ENCODE measurements around the gene EWSR1.

Gene EWSR1

GRCh38 chr22:29309332-29310064 is 41.4 kb downstream of the EWSR1 start:
- peaks cover 16% of the 10 kb centered on the region for H3K4me1 ChIP-seq (ENCODE audit: control insufficient read depth, low read length)
- H3K4me2 ChIP-seq (ENCODE audit: low read length) = no peak overlapping the region
- H3K9me2 ChIP-seq (replicated peaks; ENCODE audit: control insufficient read depth, low read length) = no peaks in the 10 kb centered on the region
- no peaks in the 10 kb centered on the region for H3K9me3 ChIP-seq (ENCODE audit: control insufficient read depth, insufficient read depth, low read length)
- TF ChIP-seq CTCF (IDR thresholded peaks at IDR 0.05; ENCODE audit: low read depth, low read length, poor library complexity, severe bottlenecking) (no peak), EZH2phosphoT487 (IDR thresholded peaks at IDR 0.05; ENCODE audit: borderline replicate concordance, low read length) (no peak)
- H4K20me1 ChIP-seq (ENCODE audit: control insufficient read depth, insufficient read depth, low read depth, low read length) = peaks cover 3% of the 10 kb centered on the region; the same call in 1 of the 2 replicates
- H3K4me3 ChIP-seq (ENCODE audit: low read length) = no peak overlapping the region
- H3K27ac ChIP-seq (ENCODE audit: low read depth, low read length) = no peak overlapping the region
- H3K27me3 ChIP-seq (ENCODE audit: control insufficient read depth, low read length) = peaks cover 15% of the 10 kb centered on the region
- H3K79me2 ChIP-seq (ENCODE audit: control insufficient read depth, low read length) = no peaks in the 10 kb centered on the region
- no peaks in the 10 kb centered on the region for H3K36me3 ChIP-seq (ENCODE audit: control insufficient read depth, low read length)
- 0 out of 2 replicates have a peak, but pooled peaks cover 4% of the 10 kb centered on the region for H3F3A ChIP-seq (ENCODE audit: control insufficient read depth, insufficient read depth)

- no peaks in the 10 kb centered on the region for H3K9me3 ChIP-seq (ENCODE audit: control insufficient read depth, insufficient read depth, low read length)
- TF ChIP-seq EZH2phosphoT487 (IDR thresholded peaks at IDR 0.05; ENCODE audit: borderline replicate concordance, low read length) (no peak), CTCF (IDR thresholded peaks at IDR 0.05; ENCODE audit: low read depth, low read length, poor library complexity, severe bottlenecking) (no peak)
- H3F3A ChIP-seq (ENCODE audit: control insufficient read depth, insufficient read depth) = 0 out of 2 replicates have a peak, but pooled peaks cover 4% of the 10 kb centered on the region
- H3K4me2 ChIP-seq (ENCODE audit: low read length) = no peak overlapping the region
- no peaks in the 10 kb centered on the region for H3K36me3 ChIP-seq (ENCODE audit: control insufficient read depth, low read length)
- H3K27ac ChIP-seq (ENCODE audit: low read depth, low read length) = no peak overlapping the region
- no peaks in the 10 kb centered on the region for H3K79me2 ChIP-seq (ENCODE audit: control insufficient read depth, low read length)
- peaks cover 3% of the 10 kb centered on the region; the same call in 1 of the 2 replicates for H4K20me1 ChIP-seq (ENCODE audit: control insufficient read depth, insufficient read depth, low read depth, low read length)
- H3K4me3 ChIP-seq (ENCODE audit: low read length) = no peak overlapping the region
- H3K4me1 ChIP-seq (ENCODE audit: control insufficient read depth, low read length) = peaks cover 16% of the 10 kb centered on the region
- no peaks in the 10 kb centered on the region for H3K9me2 ChIP-seq (replicated peaks; ENCODE audit: control insufficient read depth, low read length)
- H3K27me3 ChIP-seq (ENCODE audit: control insufficient read depth, low read length) = peaks cover 19% of the 10 kb centered on the region
These were observed 42.2 kb downstream of the EWSR1 start for GRCh38 chr22:29310065-29310862.

GRCh38 chr22:29310863-29311339 is 42.8 kb downstream of the EWSR1 start:
- H3K27me3 ChIP-seq (ENCODE audit: control insufficient read depth, low read length) = peaks cover 19% of the 10 kb centered on the region
- no peak for TF ChIP-seq EZH2phosphoT487 (IDR thresholded peaks at IDR 0.05; ENCODE audit: borderline replicate concordance, low read length)
- TF ChIP-seq CTCF (IDR thresholded peaks at IDR 0.05; ENCODE audit: low read depth, low read length, poor library complexity, severe bottlenecking) = no peak

More at GRCh38 chr22:29310863-29311339, 42.8 kb downstream of the EWSR1 start:
- Histone ChIP-seq H3F3A (ENCODE audit: control insufficient read depth, insufficient read depth) (0 out of 2 replicates have a peak, but pooled peaks cover 4% of the 10 kb centered on the region), H3K4me3 (ENCODE audit: low read length) (no peak overlapping the region), H3K36me3 (ENCODE audit: control insufficient read depth, low read length) (no peaks in the 10 kb centered on the region), H3K9me3 (ENCODE audit: control insufficient read depth, insufficient read depth, low read length) (no peaks in the 10 kb centered on the region), H3K27ac (ENCODE audit: low read depth, low read length) (no peak overlapping the region), H3K9me2 (replicated peaks; ENCODE audit: control insufficient read depth, low read length) (no peaks in the 10 kb centered on the region), H4K20me1 (ENCODE audit: control insufficient read depth, insufficient read depth, low read depth, low read length) (peaks cover 3% of the 10 kb centered on the region; the same call in 1 of the 2 replicates), H3K4me1 (ENCODE audit: control insufficient read depth, low read length) (peaks cover 12% of the 10 kb centered on the region), H3K79me2 (ENCODE audit: control insufficient read depth, low read length) (no peaks in the 10 kb centered on the region), H3K4me2 (ENCODE audit: low read length) (no peak overlapping the region)
